Measurements from ENCODE around the gene ZNF804B.
"Not testable (repeated sequence)": the region's sequence is repeated elsewhere in the genome, so short reads cannot be mapped to it uniquely, and the experiment has no call there.

Gene ZNF804B

DNA sequence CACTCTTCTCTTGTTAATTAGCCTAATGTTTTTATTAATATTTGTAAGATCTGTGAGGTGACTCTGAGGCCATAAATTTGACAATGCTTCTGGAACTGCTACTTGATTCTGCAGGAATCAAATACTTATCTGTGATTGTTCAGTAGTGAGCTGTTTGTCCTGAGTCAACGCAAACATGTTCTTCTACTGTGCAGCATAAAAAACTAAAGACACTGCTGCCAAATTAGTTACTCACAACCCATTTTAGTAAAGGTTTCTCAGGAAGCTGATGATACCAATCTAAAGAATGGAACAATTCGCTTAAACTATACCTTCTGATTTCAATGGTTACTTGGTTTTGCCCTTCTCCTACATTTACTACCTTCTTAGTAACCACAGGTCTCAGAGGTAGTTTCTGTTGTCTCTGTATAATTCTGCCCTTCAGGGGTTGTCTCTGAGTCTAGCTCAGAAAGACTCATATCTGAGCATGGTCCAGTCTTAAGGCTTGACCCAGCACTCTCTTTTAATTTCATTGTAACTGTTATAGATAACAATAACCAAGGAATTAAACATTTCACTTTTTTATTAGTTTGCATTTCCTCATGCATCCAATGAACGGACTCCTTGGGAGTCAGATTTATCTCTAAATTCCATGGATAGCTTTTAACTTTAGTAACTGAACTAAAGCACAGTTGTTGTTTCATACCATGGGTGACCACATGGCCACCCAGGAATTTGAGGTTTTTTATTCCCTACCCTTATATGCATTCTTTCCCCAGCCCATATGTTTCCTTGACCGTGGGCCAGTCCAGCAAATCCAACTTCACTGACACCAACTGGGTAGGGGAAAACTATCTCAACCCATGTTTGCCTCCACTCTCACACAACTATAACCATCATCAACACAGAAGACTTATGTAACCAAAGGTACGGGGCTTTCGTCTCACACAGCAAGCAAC, 345.5 kb downstream of the ZNF804B start:
- DNase-seq, result no peak

DNA sequence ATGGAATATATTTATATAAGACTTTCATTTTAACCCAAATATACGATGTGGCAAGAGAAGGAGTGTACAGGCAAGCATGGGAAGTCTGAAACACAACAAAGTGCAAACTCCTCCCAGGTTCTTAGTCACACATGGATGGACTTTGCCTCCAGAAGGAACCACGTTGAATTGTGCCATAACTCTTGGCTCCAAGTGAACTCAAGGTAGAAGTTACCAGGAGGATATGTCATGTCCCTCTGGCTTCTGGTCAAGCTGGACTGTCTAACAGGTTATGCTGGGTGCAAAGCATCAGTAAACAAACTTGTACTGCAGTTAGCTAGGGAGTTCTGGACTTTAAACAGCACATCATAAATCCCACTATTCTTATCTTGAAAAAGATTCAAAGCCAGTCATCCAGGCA, 364.4 kb downstream of the ZNF804B start:
- no peak for DNase-seq

DNA sequence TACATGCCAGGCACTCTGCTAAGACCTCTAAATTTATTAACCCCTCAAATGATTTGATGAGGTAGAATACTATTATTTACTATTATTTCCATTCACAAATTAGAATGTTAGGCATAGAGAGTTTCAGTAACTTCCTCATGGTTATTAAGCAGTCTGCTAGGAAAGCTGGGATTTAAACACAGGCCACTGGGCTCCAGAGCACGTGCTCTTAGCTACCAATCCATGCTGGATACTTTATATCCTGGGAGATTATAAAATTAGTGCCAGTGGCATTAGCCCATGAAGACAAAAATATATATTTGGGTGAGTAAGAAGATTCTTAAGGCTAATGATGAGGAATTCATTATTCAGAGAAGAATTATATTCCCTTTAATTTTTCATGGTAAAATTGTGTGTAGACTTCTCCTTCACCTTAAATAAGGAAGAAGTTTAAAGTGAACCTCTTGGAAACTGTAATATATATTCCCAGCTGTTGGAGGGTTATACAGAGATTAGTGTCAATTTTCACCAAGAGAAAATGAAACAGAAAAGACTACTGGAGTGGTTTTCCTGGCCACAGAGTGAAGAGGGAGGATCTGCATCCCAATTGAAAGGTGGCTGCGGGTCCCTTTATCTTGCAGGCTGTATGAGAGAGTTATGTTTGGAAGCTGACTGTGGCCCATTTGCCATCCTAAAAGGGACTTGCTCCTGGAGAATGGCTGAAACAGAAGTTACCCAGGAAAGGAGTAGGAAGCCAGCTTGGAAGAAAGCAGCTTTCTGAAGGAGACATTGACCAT, 370.3 kb downstream of the ZNF804B start:
- no peak for DNase-seq

GRCh38 chr7:89133357-89133756, 373.9 kb downstream of the ZNF804B start:
- no peak for DNase-seq

DNA sequence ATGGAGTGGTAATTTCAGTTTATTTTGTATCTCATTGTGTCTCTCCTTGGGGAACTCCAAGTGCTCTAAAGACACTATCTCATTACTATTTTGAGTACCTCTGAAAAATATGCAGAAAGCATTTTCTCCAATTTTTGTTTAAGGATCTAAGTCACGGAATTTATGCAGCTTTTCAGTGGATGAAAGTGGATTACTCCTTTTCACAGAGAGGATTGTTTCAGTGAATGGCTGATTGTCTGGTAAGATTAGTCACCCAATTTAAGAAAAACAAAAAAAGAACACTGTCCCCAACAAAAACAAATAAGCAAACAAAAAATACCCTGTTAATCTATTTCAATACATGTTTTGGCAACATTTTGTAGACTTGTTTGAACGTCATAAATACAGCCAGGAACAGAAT, 374.3 kb downstream of the ZNF804B start:
- no peak for DNase-seq

DNA sequence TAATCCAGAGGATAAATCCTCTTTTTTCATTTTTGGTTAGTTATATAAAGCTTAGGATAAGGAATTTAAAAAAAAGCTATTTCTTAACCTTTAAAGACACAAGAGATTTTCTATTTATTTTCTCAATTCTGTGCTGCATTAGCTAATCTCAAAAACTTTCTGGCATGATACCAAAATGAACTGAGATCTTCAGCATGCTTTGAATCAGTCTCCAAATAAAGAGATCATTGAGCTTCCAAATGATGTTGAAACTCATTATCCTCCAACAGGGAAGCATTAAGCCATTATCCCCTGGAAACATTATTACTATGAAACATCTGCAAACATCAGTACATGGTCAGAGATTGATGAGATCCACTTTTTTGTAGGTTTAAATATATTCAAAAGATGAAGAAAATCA, 386.3 kb downstream of the ZNF804B start:
- no peak for DNase-seq

DNA sequence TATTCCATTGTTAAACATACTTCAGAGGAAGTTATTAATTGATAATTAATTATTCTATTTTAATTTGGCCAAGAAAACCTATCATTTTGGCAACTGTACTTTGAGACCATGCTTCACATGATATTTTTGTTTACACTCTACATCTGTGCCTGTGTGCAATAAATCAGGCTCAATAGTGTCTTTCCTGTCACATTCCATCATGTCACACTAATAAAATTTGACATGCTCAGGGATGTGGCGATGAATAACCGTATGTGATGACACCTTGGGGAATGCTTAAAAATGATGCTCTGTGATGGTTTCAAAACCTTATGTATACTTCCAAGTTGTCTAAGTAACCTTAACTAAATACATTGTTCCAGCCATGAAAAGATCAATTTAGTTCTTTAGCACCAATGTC, 400.6 kb downstream of the ZNF804B start:
- DNase-seq, result no peak

DNA sequence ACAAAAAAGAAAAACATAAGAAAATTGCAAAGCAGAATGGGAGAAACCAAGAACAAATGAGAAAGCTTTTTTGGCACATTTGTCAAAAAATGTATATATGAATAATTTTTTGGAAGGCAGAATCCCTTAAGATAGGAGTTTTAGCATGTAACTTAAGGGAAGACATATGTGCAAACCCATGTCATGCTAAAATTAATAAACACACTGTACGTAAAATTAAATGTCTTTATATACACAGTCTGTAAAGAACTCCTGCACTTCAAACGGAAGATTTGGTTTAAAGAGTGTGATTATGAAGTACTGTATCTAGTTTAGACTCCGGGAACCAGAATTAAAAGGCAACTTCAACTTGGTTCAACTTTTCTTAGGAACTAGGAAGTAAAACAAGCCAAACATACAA, 405.9 kb downstream of the ZNF804B start:
- DNase-seq, result no peak

GRCh38 chr7:89170628-89171027, 411.1 kb downstream of the ZNF804B start:
- no peak for DNase-seq

DNA sequence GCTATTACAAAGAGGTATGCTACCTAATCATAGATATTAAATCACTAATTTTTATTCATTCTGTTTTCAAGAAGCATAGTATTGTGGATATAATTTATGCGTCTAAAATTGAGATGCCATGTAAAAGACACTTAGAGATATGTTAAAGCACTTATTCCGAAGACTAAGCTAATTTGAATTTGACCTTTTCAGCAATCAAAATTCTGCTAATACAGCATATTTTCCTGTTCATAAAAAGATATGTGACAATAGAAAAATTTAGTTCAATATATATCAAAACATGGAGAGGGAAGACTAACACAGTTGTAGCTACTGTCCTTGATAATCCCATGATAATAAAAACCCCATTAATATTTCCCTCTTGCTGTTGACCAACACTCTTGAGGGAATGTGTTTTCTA, 422.6 kb downstream of the ZNF804B start:
- no peak for DNase-seq

GRCh38 chr7:89183712-89184111, 424.2 kb downstream of the ZNF804B start:
- DNase-seq, result no peak

DNA sequence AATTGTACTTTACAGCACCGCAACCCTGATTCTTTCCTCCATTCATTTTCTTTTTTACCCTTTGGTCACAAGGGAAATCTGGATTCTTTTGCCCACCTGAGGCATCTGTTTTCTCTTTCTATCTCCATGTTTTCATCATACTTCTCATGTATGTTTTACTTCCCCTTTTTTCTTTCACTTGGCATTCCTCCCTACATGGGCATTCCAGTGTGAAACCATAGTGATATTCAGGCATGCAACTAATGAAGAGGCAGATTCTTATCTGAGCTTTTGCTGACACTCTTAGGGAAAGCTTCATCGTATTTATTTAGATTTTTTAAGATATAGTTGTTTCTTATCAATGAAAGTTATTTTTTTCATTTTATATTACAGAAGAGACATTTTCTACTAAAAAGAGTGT, 441.3 kb downstream of the ZNF804B start:
- no peak for DNase-seq

DNA sequence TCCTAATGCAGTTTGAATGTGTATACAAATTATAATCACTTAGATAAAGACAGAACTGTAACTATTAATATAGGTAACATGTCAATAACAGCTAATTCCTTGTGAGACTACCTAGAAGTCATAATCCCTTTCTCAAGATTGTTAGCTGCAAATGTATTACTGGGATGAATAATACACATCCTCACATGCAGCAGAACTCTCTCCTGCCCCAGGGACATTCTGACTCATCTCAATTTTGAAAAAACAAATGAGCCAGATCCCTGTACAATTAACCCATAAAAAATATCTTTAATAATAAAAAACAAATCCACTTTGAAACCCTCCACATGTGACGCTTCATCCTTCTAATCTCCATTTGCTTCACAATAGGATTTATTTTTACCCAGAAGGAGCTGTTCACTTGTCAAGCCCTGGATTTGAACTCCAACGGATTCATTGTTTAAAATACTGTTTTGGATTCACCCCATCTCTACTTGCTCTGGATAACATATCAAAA, 464.4 kb downstream of the ZNF804B start:
- no peak for DNase-seq

DNA sequence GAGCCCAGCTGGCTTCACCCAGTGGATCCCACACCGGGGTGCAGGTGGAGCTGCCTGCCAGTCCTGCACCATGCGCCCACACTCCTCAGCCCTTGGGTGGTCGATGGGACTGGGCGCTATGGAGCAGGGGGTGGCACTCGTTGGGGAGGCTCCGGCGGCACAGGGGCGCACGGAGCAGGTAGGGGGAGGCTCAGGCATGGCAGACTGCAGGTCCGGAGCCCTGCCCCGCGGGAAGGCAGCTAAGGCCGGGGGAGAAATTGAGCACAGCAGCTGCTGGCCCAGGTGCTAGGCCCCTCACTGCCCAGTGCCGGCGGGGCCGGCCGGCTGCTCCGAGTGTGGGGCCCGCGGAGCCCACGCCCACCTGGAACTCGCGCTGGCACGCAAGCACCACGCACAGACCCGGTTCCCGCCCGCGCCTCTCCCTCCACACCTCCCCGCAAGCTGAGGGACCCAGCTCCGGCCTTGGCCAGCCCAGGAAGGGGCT, 469.2 kb downstream of the ZNF804B start:
- not testable (repeated sequence) for DNase-seq

GRCh38 chr7:89238156-89238555, 478.7 kb downstream of the ZNF804B start:
- no peak for DNase-seq

DNA sequence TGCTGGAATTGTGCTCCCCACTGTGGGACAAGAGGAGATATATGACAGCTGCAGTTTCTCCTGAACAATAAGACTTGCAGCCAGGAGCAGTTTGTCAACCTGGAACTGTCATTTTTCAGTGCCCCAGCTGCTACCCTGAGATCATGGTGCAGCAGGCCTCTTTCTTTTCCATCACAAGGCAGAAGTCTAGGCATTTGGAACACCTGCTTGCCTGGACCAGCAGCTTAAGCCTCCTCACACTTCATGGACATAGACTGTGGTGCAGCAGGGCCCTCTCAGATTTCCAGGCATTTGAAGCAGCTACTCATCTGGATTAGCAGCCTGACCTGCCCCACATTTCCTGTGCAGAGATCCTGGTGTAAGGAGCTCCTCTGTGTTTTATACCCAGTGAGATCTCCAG, 486.7 kb downstream of the ZNF804B start:
- DNase-seq, result no peak

DNA sequence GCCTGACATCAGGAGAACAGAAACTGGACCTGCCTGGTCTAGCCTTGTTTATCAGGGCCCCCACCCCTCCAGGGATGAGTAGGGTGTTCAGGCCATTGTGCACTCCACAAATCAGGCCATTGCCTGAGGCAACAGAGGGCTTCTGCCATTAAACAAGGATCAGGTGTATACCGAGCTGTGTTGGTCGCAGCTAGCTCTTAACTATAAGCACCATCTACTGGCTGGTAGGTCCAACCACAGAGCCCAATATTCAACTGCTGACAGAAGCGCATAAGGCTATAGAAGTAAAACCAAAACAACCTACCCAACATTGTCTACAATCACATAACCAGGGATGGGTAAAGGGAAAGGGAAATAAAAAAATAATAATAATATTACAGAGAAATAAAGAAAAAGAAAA, 487.7 kb downstream of the ZNF804B start:
- no peak for DNase-seq

DNA sequence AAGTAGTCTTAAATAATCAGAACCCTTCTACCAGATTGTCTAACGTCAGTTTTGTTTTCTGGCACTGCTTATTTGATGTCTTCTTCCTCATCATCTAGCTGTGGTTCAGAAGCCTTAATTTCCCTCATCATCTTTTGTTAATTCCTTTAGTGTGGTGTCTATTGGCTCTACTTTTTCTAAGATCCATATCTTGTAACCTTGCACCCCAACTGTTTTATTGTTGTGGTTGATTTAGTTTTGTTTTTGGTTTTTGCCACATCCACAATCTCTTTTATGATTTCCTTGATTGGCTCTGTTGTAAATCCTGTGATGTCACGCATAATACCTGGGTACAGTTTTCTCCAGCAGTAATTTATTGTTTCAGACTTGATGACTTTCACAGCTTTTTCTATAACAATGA, 499.6 kb downstream of the ZNF804B start:
- no peak for DNase-seq

- DNase-seq, result no peak
These were observed 504.6 kb downstream of the ZNF804B start for GRCh38 chr7:89264126-89264525.

DNA sequence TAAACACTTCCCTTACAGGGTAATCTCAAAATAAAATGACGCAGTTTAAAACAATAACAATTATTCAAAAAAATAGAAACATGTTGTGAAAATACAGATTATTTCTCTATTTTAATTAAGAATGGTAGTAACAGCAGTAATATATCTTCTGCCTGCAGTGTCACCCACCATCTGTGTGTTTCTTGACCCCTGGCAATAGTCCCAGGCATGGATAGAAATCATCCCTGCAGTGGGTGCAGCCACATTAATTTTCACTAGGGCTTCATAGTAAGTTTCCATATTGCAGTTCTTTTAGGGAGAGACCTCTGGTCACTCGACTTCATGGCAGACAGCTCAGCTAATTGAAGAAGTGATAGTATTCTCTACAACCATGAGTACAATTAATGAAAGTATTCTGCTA, 506.1 kb downstream of the ZNF804B start:
- DNase-seq, result no peak

DNA sequence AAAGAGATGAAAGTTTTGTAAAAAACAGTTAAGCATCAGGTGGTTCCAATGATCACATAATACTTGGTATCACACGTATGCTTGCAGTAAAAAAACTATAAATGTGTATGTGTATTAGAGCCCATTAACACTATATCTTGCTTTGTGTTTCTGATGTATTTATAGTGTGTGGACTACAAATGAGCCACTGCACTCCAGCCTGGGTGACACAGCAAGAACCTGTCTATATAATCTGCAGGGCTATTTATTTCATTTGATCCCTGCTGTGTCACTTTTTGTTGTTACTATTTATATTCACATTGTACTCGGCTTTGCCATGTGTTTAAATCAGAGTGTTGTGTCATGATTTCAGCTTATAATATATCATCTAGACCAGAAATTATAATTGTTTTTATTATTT, 523.8 kb downstream of the ZNF804B start:
- no peak for DNase-seq

- DNase-seq, result no peak
These were observed 549.0 kb downstream of the ZNF804B start for GRCh38 chr7:89308535-89308934.

DNA sequence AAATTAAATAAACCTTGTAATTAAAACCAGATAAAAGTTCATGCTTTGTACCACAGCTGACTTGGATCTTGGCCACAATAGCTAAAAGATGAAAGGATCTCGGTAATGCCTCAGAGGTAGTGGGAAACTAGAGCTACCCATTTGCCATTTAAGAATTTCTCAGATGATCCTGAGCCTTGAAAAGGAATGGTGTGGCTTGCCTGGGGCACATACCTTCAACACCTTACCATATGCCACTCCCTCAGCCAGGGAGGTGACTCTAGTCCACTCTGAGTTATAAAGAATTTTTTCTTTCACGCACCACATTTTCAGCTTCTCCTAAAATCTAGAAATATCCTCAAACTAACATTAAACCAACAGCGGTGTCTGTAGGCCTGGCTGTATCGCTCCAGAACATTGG, 552.4 kb downstream of the ZNF804B start:
- no peak for DNase-seq

DNA sequence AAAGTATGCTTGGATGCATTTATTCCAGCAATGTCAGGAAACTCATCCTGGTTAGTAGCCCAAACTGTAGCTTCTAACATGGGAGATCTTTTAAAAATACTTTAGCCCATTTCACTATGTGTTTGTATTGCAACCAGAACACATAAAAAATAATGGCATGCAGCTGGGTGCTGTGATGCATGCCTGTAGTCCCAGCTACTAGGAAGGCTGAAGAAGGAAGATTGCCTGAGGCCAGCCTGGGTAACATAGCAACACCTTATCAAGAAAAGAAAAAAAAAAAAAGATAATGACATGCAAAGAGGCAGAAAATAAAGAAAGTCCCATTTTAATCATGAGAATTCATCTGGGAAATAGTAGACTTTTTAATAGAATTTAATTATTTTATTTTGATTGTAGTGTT, 553.1 kb downstream of the ZNF804B start:
- DNase-seq, result no peak
